Adrenal gland (tissue), 5 donors: ENCODE data around the gene HMX2.

Experiments
- POLR2A ChIP-seq, 2 donors: fragments of 450-650 bp; IDR thresholded peaks; one replicate each; pipeline ENCODE4 v1.6.1; 2017; ENCODE audit warnings: antibody characterized with exemption in 2 of 2, mild to moderate bottlenecking in 2 of 2, moderate library complexity in 1 of 2
- TF ChIP-seq, protein P1 (sequence below), 6 experiments: fragments of 450-650 bp in 4 of 6; fragments of 200-600 bp in 2 of 6; sonication (generic) in 1 of 6; IDR thresholded peaks; 1 replicate in 5 of 6; 2 replicates in 1 of 6; pipeline versions ENCODE4 v1.5.1 to v1.8.0; 2016 to 2021; ENCODE audit warnings: antibody characterized with exemption in 6 of 6, mild to moderate bottlenecking in 2 of 6, moderate library complexity in 1 of 6
- donor health status: DM: no; HTN: no; CAD: no.

DNA sequence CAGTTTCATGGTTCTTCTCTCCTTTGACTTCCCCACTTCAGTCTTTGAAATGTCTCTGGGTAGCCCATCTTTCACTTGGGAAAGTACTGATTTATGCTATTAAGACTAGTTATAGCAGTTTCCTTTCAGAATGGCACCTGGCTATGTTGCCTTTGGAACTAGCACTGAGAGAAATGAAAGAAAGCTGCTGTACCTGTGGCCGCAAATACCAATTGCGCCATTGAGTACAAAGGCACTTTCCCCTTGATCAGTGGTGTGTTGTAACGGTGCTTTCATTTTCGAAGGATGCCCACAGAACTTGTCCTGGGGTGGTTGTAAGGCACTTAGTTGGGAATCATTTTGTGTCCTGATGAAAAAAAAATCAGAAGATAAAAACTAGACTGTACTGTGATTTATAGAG lies 23.0 kb downstream of the HMX2 start:
- no peak for TF ChIP-seq POLR2A (IDR thresholded peaks at IDR 0.05)
- TF ChIP-seq, protein P1, sequence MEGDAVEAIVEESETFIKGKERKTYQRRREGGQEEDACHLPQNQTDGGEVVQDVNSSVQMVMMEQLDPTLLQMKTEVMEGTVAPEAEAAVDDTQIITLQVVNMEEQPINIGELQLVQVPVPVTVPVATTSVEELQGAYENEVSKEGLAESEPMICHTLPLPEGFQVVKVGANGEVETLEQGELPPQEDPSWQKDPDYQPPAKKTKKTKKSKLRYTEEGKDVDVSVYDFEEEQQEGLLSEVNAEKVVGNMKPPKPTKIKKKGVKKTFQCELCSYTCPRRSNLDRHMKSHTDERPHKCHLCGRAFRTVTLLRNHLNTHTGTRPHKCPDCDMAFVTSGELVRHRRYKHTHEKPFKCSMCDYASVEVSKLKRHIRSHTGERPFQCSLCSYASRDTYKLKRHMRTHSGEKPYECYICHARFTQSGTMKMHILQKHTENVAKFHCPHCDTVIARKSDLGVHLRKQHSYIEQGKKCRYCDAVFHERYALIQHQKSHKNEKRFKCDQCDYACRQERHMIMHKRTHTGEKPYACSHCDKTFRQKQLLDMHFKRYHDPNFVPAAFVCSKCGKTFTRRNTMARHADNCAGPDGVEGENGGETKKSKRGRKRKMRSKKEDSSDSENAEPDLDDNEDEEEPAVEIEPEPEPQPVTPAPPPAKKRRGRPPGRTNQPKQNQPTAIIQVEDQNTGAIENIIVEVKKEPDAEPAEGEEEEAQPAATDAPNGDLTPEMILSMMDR (IDR thresholded peaks at IDR 0.05), result no peak
